ENCODE measurements around the gene EHMT1.

EHMT1 gene

DNA sequence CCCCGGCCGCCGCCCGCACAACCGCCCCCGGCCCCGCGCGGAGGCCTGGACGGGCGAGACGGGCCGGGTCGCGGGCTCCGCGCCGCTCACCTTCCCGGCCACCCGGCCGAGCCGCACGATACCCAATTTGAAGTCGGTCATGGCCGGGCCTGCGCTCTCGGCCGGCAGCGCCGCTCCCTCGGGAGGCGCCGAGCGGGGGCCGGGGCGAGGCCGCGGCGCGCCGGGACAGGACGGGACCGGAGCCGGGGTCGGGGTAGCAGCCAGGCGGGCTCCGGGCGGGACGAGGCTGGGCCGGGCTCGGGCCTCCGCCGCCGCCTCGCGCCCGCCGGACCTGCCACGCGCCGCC, 28.7 kb upstream of the EHMT1 start:
- TF ChIP-seq EZH2 (IDR thresholded peaks at IDR 0.05; ENCODE audit: borderline replicate concordance, low read length) (no peak), CTCF (IDR thresholded peaks at IDR 0.05; ENCODE audit: low read length) (no peak)
- Histone ChIP-seq H3K36me3 (ENCODE audit: insufficient read depth, low read length) (peaks cover 39% of the 10 kb centered on the region), H3K27ac (ENCODE audit: low read depth, low read length, poor library complexity, severe bottlenecking) (no peak overlapping the region), H3K4me2 (ENCODE audit: low read length) (no peak overlapping the region), H3K79me2 (ENCODE audit: insufficient read depth, low read length) (no peaks in the 10 kb centered on the region; the same call in 1 of the 2 replicates), H3K9ac (ENCODE audit: low read length) (peak overlapping the region; percentile 85; the same call in 1 of the 2 replicates), H3F3A (ENCODE audit: insufficient read depth, low read length) (no peaks in the 10 kb centered on the region), H3K4me1 (ENCODE audit: insufficient read depth, low read length, severe bottlenecking) (peaks cover 24% of the 10 kb centered on the region), H3K4me3 (ENCODE audit: low read depth, low read length, poor library complexity, severe bottlenecking) (peak overlapping the region; percentile 88), H4K20me1 (ENCODE audit: insufficient read depth, low read length) (no peaks in the 10 kb centered on the region), H3K9me2 (ENCODE audit: low read depth, low read length) (no peaks in the 10 kb centered on the region), H2AFZ (ENCODE audit: low read length) (no peak overlapping the region), H3K27me3 (ENCODE audit: insufficient read depth, low read length) (no peaks in the 10 kb centered on the region; the same call in 1 of the 2 replicates), H3K9me3 (ENCODE audit: low read length) (no peaks in the 10 kb centered on the region)

DNA sequence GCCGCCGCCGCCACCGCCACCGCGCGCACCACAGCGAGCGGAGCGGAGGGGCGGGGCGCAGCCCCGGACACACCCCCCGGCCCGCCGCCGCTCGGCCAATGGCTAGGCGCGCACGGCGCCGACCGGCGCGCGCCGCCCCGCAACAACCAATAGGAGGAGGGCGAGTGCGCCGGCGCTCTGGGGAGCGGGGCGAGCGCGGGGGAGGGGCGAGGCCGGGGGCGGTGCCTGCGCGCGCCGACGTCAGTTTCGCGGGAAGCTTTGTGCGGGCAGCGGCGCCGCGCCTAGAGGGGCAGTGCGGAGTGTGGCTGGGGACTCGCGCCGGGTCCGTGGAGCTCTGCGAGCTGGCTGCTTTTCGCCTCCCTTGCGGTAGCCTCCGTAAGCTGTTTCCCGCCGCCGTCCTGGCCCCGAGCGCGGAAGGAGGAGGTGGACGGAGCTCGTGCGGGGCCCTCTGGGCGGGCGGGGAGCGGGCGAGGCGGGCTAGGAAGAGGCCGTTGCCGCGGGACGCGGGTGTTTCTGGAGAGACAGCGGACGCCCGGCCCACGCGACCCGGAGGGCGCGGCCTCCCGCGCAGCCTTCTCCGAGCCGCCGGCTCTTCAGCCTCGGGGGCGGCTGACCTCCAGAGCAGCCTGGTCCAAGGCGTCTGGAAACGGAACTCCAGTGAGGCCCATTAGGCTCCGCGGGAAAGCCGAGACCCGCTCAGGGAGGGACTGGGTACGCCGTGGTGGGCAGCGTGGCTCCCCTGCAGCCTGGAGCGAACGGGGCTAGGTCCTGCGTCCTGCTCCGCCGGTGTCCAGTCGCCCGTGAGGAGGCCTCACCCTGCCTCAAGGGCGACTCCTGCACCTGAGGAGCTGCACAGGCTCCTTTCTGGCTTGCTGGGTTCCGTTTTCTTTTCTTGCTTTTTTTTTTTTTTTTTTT, 28.1 kb upstream of the EHMT1 start, which contains the start of gene ZMYND19:
TSS of gene ZMYND19 (minus strand) at position 44 of the 915 bp plus-strand sequence. CDS start 249 bp downstream, outside the sequence.
- Histone ChIP-seq H3K9ac (ENCODE audit: low read length) (peak within 1 kb of the TSS; percentile 85), H3K4me2 (ENCODE audit: low read length) (peak within 1 kb of the TSS; percentile 99), H3K9me3 (ENCODE audit: low read length) (no peaks in the 10 kb centered on the region), H3K4me3 (ENCODE audit: low read depth, low read length, poor library complexity, severe bottlenecking) (peak within 1 kb of the TSS; percentile 88), H3K9me2 (ENCODE audit: low read depth, low read length) (no peaks in the 10 kb centered on the region), H4K20me1 (ENCODE audit: insufficient read depth, low read length) (no peaks in the 10 kb centered on the region), H3K36me3 (ENCODE audit: insufficient read depth, low read length) (peaks cover 34% of the 10 kb centered on the region), H3F3A (ENCODE audit: insufficient read depth, low read length) (no peaks in the 10 kb centered on the region), H3K27ac (ENCODE audit: low read depth, low read length, poor library complexity, severe bottlenecking) (peak within 1 kb of the TSS; percentile 41), H3K4me1 (ENCODE audit: insufficient read depth, low read length, severe bottlenecking) (peaks cover 24% of the 10 kb centered on the region), H3K79me2 (ENCODE audit: insufficient read depth, low read length) (no peaks in the 10 kb centered on the region; the same call in 1 of the 2 replicates), H2AFZ (ENCODE audit: low read length) (no peak within 1 kb of the TSS), H3K27me3 (ENCODE audit: insufficient read depth, low read length) (no peaks in the 10 kb centered on the region; the same call in 1 of the 2 replicates)
- TF ChIP-seq EZH2 (IDR thresholded peaks at IDR 0.05; ENCODE audit: borderline replicate concordance, low read length) (no peak), CTCF (IDR thresholded peaks at IDR 0.05; ENCODE audit: low read length) (no peak)

DNA sequence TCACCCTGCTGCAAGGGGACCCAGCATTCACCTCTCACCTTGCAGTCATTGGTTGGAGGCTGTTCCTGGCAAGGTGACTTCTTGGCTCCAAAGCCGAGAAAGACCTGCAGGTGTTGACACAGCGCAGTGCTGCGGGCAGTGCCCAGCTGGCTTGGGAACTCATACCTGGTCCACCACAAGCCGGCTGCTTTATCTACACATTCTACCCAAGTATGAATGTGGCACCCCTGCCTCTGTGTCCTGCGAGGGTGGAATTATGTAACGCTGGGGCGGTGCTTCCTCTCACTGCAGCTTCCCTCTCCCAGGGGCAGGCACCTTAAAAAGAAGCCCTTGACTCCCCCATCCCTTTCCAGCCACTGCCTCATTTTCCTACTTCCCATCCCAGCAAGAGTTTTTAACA, 26.0 kb upstream of the EHMT1 start:
- TF ChIP-seq EZH2 (IDR thresholded peaks at IDR 0.05; ENCODE audit: borderline replicate concordance, low read length) = no peak
- no peak for TF ChIP-seq CTCF (IDR thresholded peaks at IDR 0.05; ENCODE audit: low read length)
- Histone ChIP-seq H3F3A (ENCODE audit: insufficient read depth, low read length) (no peaks in the 10 kb centered on the region), H3K9me3 (ENCODE audit: low read length) (no peaks in the 10 kb centered on the region), H3K79me2 (ENCODE audit: insufficient read depth, low read length) (no peaks in the 10 kb centered on the region; the same call in 1 of the 2 replicates), H3K27ac (ENCODE audit: low read depth, low read length, poor library complexity, severe bottlenecking) (no peak overlapping the region), H3K4me3 (ENCODE audit: low read depth, low read length, poor library complexity, severe bottlenecking) (no peak overlapping the region), H3K27me3 (ENCODE audit: insufficient read depth, low read length) (no peaks in the 10 kb centered on the region; the same call in 1 of the 2 replicates), H4K20me1 (ENCODE audit: insufficient read depth, low read length) (no peaks in the 10 kb centered on the region), H3K4me2 (ENCODE audit: low read length) (no peak overlapping the region), H3K9me2 (ENCODE audit: low read depth, low read length) (no peaks in the 10 kb centered on the region), H2AFZ (ENCODE audit: low read length) (no peak overlapping the region), H3K36me3 (ENCODE audit: insufficient read depth, low read length) (peaks cover 14% of the 10 kb centered on the region), H3K4me1 (ENCODE audit: insufficient read depth, low read length, severe bottlenecking) (peaks cover 24% of the 10 kb centered on the region), H3K9ac (ENCODE audit: low read length) (no peak overlapping the region)

Measured in OCI-LY1 (cell line).